Neural cell (in vitro differentiated cells): ENCODE results near the gene WNT7B. TPM values are rescaled to one million over a fixed set of nuclear protein-coding genes. Genes with fewer than 3 reads are reported as not detected.
A peak's percentile ranks its signal among the peaks of the same experiment; 100 is the strongest.

Experiments used
- H2AFZ ChIP-seq: fragments of 200-600, 300-800 bp; sonication (generic), shearing (Covaris generic); 2 replicates; pipeline ENCODE4 v1.6.0; 2014; ENCODE audit warnings: low read depth, mild to moderate bottlenecking, antibody characterized with exemption, low read length, moderate library complexity
- H3F3A ChIP-seq: fragments of 200-600 bp; shearing (Covaris generic); 2 replicates; pipeline ENCODE4 v1.6.1; 2016; ENCODE audit warnings: mild to moderate bottlenecking, moderate library complexity, mixed read lengths, antibody characterized with exemption, low read length; ENCODE audit not compliant: insufficient read depth, poor library complexity, severe bottlenecking
- H3K27ac ChIP-seq: fragments of 200-600, 300-800 bp; sonication (generic), shearing (Covaris generic); 2 replicates; pipeline ENCODE4 v1.5.1; 2014; ENCODE audit warnings: mild to moderate bottlenecking, low read length, moderate library complexity
- H3K27me3 ChIP-seq: fragments of 300-800, 200-600 bp; sonication (generic), shearing (Covaris generic); 2 replicates; pipeline ENCODE4 v1.6.0; 2014; ENCODE audit warnings: mild to moderate bottlenecking, low read depth, low read length, moderate library complexity; ENCODE audit not compliant: insufficient read depth
- H3K36me3 ChIP-seq: fragments of 300-800, 200-600 bp; sonication (generic), shearing (Covaris generic); 2 replicates; pipeline ENCODE4 v1.5.1; 2014; ENCODE audit warnings: mild to moderate bottlenecking, antibody characterized with exemption, low read length, moderate library complexity; ENCODE audit not compliant: insufficient read depth
- H3K4me2 ChIP-seq: fragments of 300-800, 200-600 bp; sonication (generic), shearing (Covaris generic); 2 replicates; pipeline ENCODE4 v1.6.0; 2014; ENCODE audit warnings: mild to moderate bottlenecking, low read length
- H3K4me3 ChIP-seq: fragments of 300-800, 200-600 bp; sonication (generic), shearing (Covaris generic); 2 replicates; pipeline ENCODE4 v1.5.1; 2014; ENCODE audit warnings: mild to moderate bottlenecking, low read length, moderate library complexity
- H3K79me2 ChIP-seq: fragments of 200-600 bp; shearing (Covaris generic); replicated peaks from 2 replicates; pipeline ENCODE4 v1.6.0; 2014; ENCODE audit warnings: mild to moderate bottlenecking, low read length, moderate library complexity; ENCODE audit not compliant: insufficient read depth
- H3K9ac ChIP-seq: fragments of 300-800, 200-600 bp; sonication (generic), shearing (Covaris generic); 2 replicates; pipeline ENCODE4 v1.6.1; 2016; ENCODE audit warnings: mild to moderate bottlenecking, low read length, mixed read lengths
- H3K9me2 ChIP-seq: fragments of 200-600 bp; shearing (Covaris generic); 2 replicates; pipeline ENCODE4 v1.6.1; 2016; ENCODE audit warnings: mild to moderate bottlenecking, low read length, mixed read lengths; ENCODE audit not compliant: insufficient read depth
- H3K9me3 ChIP-seq: fragments of 200-600, 300-800 bp; sonication (generic), shearing (Covaris generic); 2 replicates; pipeline ENCODE4 v1.6.1; 2016; ENCODE audit warnings: mild to moderate bottlenecking, mixed run types, low read length, moderate library complexity, mixed read lengths
- H4K20me1 ChIP-seq: fragments of 200-600 bp; shearing (Covaris generic); 2 replicates; pipeline ENCODE4 v1.6.1; 2016; ENCODE audit warnings: mild to moderate bottlenecking, mixed run types; ENCODE audit not compliant: insufficient read depth
- CTCF ChIP-seq: fragments of 450-650 bp; IDR thresholded peaks from 2 replicates; pipeline ENCODE4 v1.5.1; 2014; ENCODE audit warnings: antibody characterized with exemption, mild to moderate bottlenecking, moderate library complexity; ENCODE audit not compliant: poor library complexity, severe bottlenecking
- EP300 ChIP-seq: fragments of 450-650 bp; conservative IDR thresholded peaks from 2 replicates; pipeline ENCODE4 v1.6.1; 2014; ENCODE audit warnings: antibody characterized with exemption, mild to moderate bottlenecking, moderate library complexity; ENCODE audit not compliant: poor library complexity, severe bottlenecking
- EZH2 ChIP-seq: fragments of 200-600, 300-800 bp; shearing (Covaris generic), sonication (generic); IDR thresholded peaks from 2 replicates; pipeline ENCODE4 v1.6.1; 2014; ENCODE audit warnings: antibody characterized with exemption, low read length, borderline replicate concordance, mild to moderate bottlenecking; ENCODE audit not compliant: insufficient read depth, poor library complexity, severe bottlenecking
- MXI1 ChIP-seq: fragments of 450-650 bp; conservative IDR thresholded peaks from 2 replicates; pipeline ENCODE4 v1.6.1; 2014; ENCODE audit warnings: antibody characterized with exemption, mild to moderate bottlenecking; ENCODE audit not compliant: poor library complexity, severe bottlenecking
- POLR2AphosphoS5 ChIP-seq: IDR thresholded peaks from 2 replicates; pipeline ENCODE4 v1.6.1; 2012
- RAD21 ChIP-seq: fragments of 450-650 bp; conservative IDR thresholded peaks from 2 replicates; pipeline ENCODE4 v1.6.1; 2014; ENCODE audit warnings: antibody characterized with exemption, mild to moderate bottlenecking, moderate library complexity
- REST ChIP-seq: IDR thresholded peaks from 2 replicates; pipeline ENCODE4 v1.6.1; 2012; ENCODE audit warnings: borderline replicate concordance
- SMC3 ChIP-seq: fragments of 450-650 bp; conservative IDR thresholded peaks from 2 replicates; pipeline ENCODE4 v1.6.1; 2014; ENCODE audit warnings: antibody characterized with exemption, mild to moderate bottlenecking, moderate library complexity; ENCODE audit not compliant: poor library complexity
- TAF1 ChIP-seq: IDR thresholded peaks from 2 replicates; pipeline ENCODE4 v1.6.1; 2012; ENCODE audit warnings: low read depth
- polyA plus RNA-seq: library from polyadenylated mRNA; depleted of rRNA; stranded (reverse); fragments of >200 nt; gene quantifications from 2 replicates; pipeline ENCODE4 v1.2.3, GENCODE V29; 2014

The WNT7B gene
- polyA plus RNA-seq, 1 donor from 2014 or later: 0.16 TPM

- Histone ChIP-seq H2AFZ (no peak overlapping the region), H4K20me1 (no peaks in the 10 kb centered on the region), H3K4me3 (no peak overlapping the region), H3K9ac (no peak overlapping the region), H3F3A (no peaks in the 10 kb centered on the region), H3K9me3 (no peaks in the 10 kb centered on the region), H3K4me2 (no peak overlapping the region), H3K27me3 (no peaks in the 10 kb centered on the region), H3K36me3 (no peaks in the 10 kb centered on the region), H3K27ac (no peak overlapping the region), H3K79me2 (no peaks in the 10 kb centered on the region), H3K9me2 (no peaks in the 10 kb centered on the region)
- no peak for TF ChIP-seq RAD21
- TF ChIP-seq REST: no peak
- no peak for TF ChIP-seq MXI1
- TF ChIP-seq POLR2AphosphoS5: no peak
- no peak for TF ChIP-seq SMC3
- no peak for TF ChIP-seq CTCF
- TF ChIP-seq EP300: no peak
- no peak for TF ChIP-seq TAF1
- TF ChIP-seq EZH2: no peak
Measured at GRCh38 chr22:46000081-46001027, 23.4 kb upstream of the WNT7B start.

- Histone ChIP-seq H3K79me2 (no peaks in the 10 kb centered on the region), H3K9ac (no peak overlapping the region), H3K9me3 (no peaks in the 10 kb centered on the region), H2AFZ (no peak overlapping the region), H3K9me2 (no peaks in the 10 kb centered on the region), H3K4me2 (no peak overlapping the region), H3K4me3 (no peak overlapping the region), H3K27ac (no peak overlapping the region), H4K20me1 (no peaks in the 10 kb centered on the region), H3F3A (no peaks in the 10 kb centered on the region), H3K27me3 (no peaks in the 10 kb centered on the region), H3K36me3 (no peaks in the 10 kb centered on the region)
- TF ChIP-seq EP300: peak; percentile 41
- TF ChIP-seq REST: no peak
- no peak for TF ChIP-seq SMC3
Measured at GRCh38 chr22:45999379-45999971, 22.5 kb upstream of the WNT7B start.
